Hematopoietic multipotent progenitor cell (in vitro differentiated cells): Measurements from ENCODE around the gene CABCOCO1. TPM values are rescaled to one million over a fixed set of nuclear protein-coding genes. Genes with fewer than 3 reads are reported as not detected.
A peak's percentile ranks its signal among the peaks of the same experiment; 100 is the strongest.

Source experiments
- DNase-seq, 3 donors: peaks; one replicate each; pipeline ENCODE4 v3.0.0-alpha.2; 2011 to 2015; ENCODE audit warnings: low read depth in 2 of 3, low spot score in 2 of 3
- total RNA-seq: library from RNA; depleted of rRNA; stranded (reverse); fragments of >200 nt; gene quantifications from one replicate; pipeline ENCODE4 v1.2.3, GENCODE V29; 2012

Gene CABCOCO1
- total RNA-seq, 1 donor, result not detected

GRCh38 chr10:61779950-61780659, 117.4 kb downstream of the CABCOCO1 start:
- peak in 2 of 3 donors; percentile 81 to 95 for DNase-seq

GRCh38 chr10:61780732-61781131, 118.0 kb downstream of the CABCOCO1 start:
- no peak for DNase-seq

GRCh38 chr10:61781969-61782403, 119.3 kb downstream of the CABCOCO1 start:
- no peak for DNase-seq

GRCh38 chr10:61784354-61785133, 121.8 kb downstream of the CABCOCO1 start:
- DNase-seq, result no peak

- DNase-seq, result no peak
Measured at GRCh38 chr10:61785473-61786105, 122.9 kb downstream of the CABCOCO1 start.

GRCh38 chr10:61786728-61787127, 124.0 kb downstream of the CABCOCO1 start:
- peak in 2 of 3 donors; percentile 53 to 80 for DNase-seq

- DNase-seq, result no peak
Measured at GRCh38 chr10:61787170-61787569, 124.4 kb downstream of the CABCOCO1 start.

- DNase-seq, result no peak
Measured at GRCh38 chr10:61789031-61789430, 126.3 kb downstream of the CABCOCO1 start.

- DNase-seq, result no peak
Measured at GRCh38 chr10:61791216-61791615, 128.5 kb downstream of the CABCOCO1 start.

- no peak for DNase-seq
Measured at GRCh38 chr10:61792097-61792716, 129.5 kb downstream of the CABCOCO1 start.

- DNase-seq, result no peak
Measured at GRCh38 chr10:61792921-61793320, 130.2 kb downstream of the CABCOCO1 start.

- peak in 2 of 3 donors; percentile 54 to 63 for DNase-seq
Measured at GRCh38 chr10:61793760-61794703, 131.3 kb downstream of the CABCOCO1 start.

- no peak for DNase-seq
Measured at GRCh38 chr10:61795147-61795546, 132.4 kb downstream of the CABCOCO1 start.

- DNase-seq, result no peak
Measured at GRCh38 chr10:61795551-61795950, 132.8 kb downstream of the CABCOCO1 start.

- DNase-seq, result no peak
Measured at GRCh38 chr10:61796785-61797184, 134.1 kb downstream of the CABCOCO1 start.

- DNase-seq, result no peak
Measured at GRCh38 chr10:61797304-61798153, 134.8 kb downstream of the CABCOCO1 start.

- no peak for DNase-seq
Measured at GRCh38 chr10:61798713-61799112, 136.0 kb downstream of the CABCOCO1 start.

GRCh38 chr10:61801484-61801883, 138.8 kb downstream of the CABCOCO1 start:
- DNase-seq, result no peak

- DNase-seq, result no peak
Measured at GRCh38 chr10:61803269-61803668, 140.5 kb downstream of the CABCOCO1 start.
